NCI-H524 treated with DMSO at 0.1 percent for 48 hours (cell line): ENCODE data around the gene EPN2.
A peak's percentile ranks its signal among the peaks of the same experiment; 100 is the strongest.
"Not testable (repeated sequence)": the region's sequence is repeated elsewhere in the genome, so short reads cannot be mapped to it uniquely, and the experiment has no call there.

Experiments used
- DNase-seq: peaks from one replicate; lab custom pipeline; 2025; lab: John Stamatoyannopoulos, UW

The EPN2 gene

GRCh38 chr17:19345486-19346350 is 108.6 kb downstream of the EPN2 start:
- no peak for DNase-seq

- DNase-seq = no peak
Observed at GRCh38 chr17:19346351-19347255, 109.4 kb downstream of the EPN2 start.

DNA sequence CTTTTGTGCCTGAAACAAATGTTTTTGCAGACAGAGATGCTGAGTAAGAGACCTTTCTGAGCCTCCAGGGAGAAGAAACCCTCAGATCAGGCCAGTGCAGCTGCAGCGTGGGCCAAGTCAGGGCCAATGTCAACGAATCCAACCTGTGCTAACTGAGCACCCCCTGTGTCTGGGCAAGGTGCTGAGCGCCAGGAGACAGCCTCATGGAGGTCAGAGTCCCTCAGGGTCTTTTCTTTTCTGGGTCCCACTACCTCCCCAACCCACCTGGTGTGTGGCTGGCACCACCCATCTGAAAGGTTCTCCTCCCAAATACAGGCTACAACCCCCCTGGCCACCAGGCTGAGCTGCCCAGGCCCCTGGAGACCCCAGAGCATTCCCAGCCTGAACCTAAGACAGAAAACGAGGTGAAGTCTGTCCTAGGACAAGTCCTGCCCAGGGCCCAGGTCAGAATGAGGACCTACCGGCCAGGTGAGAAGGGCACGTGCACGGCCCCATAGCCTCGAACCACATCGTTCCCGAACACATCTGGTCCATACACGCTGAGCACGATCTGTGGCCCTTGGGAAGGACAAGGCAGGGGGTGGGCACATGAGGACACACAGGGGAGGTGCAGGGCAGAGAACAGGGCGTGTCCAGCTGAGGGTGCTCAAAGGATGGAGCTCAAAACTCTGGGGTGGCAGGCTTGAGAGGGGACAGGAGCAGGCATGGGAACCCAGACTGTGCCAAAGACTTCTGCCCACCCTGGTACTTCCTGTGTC is 110.3 kb downstream of the EPN2 start:
- no peak for DNase-seq

DNA sequence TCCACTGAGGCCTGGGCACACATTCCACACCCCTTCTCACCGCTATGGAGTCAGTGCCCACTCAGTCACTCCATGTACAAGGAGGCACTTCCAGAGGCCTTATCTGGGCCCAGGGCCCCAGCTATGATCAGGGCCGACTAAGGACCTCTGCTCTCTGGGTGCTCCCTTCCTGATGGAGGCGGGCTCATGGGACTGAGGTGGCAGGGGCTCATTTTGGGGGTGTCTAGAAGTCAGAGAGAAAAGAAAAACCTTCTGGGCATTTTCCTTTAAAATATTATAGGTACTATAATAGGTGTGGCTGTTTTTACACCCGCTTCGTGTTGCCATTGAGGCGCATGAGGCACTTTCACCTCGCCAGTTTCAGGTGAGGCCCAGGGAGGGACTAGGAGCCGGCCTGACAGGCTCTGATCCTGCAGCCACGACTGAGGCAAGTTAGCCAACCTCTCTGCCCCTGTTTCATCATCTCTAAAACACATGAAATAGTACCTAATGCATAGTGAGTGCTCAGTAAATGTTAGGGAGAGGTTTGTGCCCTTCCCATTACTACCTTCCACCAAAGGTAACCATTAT is 111.0 kb downstream of the EPN2 start:
- no peak for DNase-seq

DNA sequence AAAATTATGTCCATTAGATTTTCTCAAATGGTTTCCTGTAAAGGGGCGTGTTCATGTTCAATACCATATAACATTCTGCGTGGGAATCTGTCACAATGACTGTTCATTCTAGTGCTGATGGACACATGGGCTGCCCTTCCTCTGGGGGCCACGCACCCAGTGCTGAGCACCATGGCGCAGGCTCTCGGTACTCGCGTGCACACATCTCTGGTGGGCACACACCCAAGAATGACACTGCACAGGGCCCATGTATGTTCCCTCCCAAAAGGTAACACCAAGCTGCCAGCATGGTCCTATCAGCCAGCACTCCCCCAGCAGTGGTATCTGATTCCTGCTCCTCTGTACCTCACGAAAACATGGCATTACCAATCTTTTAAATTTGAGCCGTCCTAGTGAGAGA is 111.6 kb downstream of the EPN2 start:
- no peak for DNase-seq

- not testable (repeated sequence) for DNase-seq
Observed at GRCh38 chr17:19353401-19353800, 116.2 kb downstream of the EPN2 start.

DNA sequence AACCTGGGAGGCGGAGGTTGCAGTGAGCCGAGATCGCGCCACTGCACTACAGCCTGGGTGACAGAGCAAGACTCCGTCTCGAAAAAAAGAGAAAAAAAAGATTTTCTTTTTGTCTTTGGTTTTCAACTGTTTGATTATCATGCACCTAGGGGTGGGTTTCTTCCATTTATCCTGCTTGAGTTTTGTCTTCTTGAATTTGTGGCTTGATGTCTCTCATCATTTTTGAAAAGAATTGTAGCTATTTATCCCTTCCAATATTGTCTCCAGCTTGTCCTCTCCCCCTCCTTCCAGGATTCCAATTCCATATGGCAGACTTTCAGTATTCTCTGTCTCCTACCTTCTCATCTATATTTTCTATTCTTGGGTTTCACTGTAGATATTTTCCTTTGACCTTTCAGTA is 117.6 kb downstream of the EPN2 start:
- DNase-seq = no peak

GRCh38 chr17:19357351-19357750 is 120.2 kb downstream of the EPN2 start:
- DNase-seq = peak; percentile 84

GRCh38 chr17:19357761-19358160 is 120.6 kb downstream of the EPN2 start:
- peak; percentile 84 for DNase-seq

- no peak for DNase-seq
Observed at GRCh38 chr17:19359151-19359550, 122.0 kb downstream of the EPN2 start.

- DNase-seq = no peak
Observed at GRCh38 chr17:19359856-19360255, 122.7 kb downstream of the EPN2 start.

- DNase-seq = no peak
Observed at GRCh38 chr17:19360772-19361171, 123.6 kb downstream of the EPN2 start.

DNA sequence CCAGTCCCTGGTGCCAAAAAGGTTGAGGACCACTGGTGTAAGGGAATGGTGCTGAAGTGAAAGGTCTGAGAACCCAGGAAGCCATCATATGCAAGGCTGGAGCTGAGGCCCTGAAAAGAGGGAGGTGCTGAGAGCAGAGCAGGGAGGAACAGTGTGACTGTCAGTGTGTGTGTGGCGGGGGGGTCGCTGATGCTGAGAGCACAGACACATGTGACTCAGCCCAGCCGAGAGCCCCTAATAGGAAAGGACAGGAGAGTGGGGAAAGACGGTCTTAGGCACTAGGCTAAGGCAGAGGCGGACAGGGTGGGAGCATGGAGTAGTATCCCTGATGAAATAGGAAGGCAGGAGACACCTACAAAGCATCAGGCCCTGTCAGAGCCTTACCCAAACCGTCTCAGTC is 124.2 kb downstream of the EPN2 start:
- DNase-seq = no peak

DNA sequence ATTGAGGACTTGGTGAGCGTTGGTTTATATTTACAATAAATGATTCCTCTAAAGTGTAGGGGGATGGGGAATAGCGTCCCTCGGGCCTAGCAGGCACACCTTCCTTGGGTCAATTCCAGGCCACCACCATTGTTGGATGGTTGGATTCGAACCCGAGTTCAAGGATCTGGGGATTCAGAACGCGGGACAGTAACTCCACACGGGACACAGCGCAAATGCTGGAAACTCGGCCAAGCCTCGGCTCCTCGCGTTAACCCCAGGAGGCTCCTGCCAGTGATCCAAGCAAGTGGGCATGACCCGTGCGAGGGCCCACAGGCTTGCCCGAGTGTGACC is 124.7 kb downstream of the EPN2 start:
- DNase-seq = no peak

GRCh38 chr17:19362277-19363113 is 125.3 kb downstream of the EPN2 start, which contains the start of gene B9D1:
TSS of gene B9D1 (minus strand) at chr17:19362723. CDS start at chr17:19362569, 154 bp downstream.
- peak; percentile 66 for DNase-seq

DNA sequence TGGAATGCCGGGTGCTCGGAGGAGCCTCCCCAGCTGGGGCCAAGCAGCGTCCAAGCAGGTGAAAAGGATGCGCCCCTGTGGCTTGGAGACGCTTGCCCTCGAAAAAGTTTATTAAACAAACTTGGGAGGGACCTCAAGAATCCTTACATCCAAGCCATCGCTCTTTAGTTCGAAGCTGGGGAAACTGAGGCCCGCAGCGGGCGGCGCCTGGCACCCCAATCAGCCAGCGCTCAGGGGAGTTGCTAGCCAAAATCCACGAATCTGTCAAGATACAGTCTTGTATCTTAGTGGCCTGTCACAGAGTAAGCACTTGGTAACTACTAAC is 125.9 kb downstream of the EPN2 start:
- DNase-seq = no peak

DNA sequence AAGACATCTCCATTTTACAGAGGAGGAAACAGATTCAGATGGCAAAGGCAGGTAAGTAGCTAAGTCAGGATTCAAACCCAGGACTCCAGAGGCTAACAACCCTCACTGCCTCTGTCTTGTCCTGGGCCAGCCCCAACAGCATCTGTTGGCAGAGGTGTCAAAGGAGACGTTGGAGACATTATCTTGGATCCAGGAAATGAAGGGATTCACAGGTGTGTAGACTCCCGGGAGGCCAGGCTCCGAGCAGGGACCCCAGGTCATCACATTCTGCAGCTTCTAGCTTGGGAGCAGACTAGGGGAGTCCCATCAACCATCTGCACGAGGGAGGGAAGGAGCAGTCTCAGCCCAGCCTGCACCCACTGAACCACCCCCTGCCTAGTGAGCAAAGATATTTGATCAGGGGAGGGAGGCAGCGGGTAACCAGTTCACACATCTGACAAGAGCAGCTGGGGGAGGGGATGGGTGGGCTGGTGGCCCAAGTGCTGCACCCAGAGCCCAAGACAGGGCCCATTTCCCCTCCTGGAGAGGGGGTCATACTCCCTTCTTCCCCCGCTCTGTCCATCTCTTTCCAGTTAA is 126.4 kb downstream of the EPN2 start:
- DNase-seq = no peak

DNA sequence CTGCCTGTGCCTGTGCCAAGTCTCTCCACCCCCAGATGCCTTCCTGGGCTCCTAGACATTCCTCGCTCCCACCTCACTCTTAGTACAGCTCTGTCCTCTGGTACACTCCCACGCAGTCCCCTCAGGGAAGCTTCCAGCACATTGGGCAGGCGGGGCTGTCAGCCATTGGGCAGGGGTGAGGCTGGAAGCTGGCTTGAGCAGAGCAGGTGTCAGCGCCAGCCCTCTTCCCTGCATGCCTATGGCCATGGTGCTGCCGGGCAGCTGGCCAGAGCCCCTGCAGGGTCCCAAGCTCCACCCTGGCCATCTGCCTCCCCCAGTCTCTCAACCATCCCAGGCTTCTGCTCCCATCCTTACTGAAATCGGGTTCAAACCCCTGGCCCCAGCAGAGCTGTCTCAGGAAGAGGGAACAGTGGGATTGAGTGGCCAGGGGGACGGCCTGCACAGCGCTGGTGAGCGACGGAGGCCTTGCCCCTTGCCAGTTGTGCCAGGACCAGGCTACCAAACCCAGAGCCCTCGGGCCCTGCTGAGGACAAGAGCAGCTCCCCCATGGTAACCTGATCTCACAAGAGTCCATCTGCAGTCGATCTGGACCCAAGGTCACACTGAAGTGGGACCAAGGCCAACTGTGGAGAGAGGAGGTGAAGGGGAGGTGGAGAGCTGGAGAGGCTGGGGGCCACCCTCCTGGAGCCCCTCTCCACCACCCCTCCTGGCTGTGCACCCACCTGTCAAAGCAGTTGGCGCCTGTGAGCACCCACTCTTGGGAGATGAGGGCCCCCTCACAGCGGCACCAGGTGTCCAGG is 127.7 kb downstream of the EPN2 start:
- peak; percentile 74 for DNase-seq

DNA sequence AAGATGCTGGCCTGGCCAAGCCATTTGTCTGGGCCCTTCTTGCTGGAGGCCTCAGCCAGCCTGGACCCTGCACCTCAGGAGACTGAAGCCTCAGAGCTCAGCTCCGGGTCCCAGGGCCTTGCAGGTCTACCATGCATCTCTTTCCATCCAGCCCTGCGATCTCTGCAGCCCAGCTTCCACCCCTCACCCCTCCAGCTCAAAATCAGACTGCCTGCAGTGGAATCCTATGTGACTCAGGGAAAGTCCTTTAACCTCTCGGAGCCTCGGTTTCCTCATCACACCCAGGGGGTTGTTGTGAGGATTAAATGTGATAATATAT is 128.3 kb downstream of the EPN2 start:
- no peak for DNase-seq
